NCI-H345 (cell line): ENCODE measurements around the gene OR2K2.
"Not testable (repeated sequence)": the region's sequence is repeated elsewhere in the genome, so short reads cannot be mapped to it uniquely, and the experiment has no call there.

Source experiments
- DNase-seq: peaks from one replicate; lab custom pipeline; 2025; lab: John Stamatoyannopoulos, UW

Gene OR2K2

GRCh38 chr9:111298111-111298510 is 31.9 kb downstream of the OR2K2 start:
- no peak for DNase-seq

DNA sequence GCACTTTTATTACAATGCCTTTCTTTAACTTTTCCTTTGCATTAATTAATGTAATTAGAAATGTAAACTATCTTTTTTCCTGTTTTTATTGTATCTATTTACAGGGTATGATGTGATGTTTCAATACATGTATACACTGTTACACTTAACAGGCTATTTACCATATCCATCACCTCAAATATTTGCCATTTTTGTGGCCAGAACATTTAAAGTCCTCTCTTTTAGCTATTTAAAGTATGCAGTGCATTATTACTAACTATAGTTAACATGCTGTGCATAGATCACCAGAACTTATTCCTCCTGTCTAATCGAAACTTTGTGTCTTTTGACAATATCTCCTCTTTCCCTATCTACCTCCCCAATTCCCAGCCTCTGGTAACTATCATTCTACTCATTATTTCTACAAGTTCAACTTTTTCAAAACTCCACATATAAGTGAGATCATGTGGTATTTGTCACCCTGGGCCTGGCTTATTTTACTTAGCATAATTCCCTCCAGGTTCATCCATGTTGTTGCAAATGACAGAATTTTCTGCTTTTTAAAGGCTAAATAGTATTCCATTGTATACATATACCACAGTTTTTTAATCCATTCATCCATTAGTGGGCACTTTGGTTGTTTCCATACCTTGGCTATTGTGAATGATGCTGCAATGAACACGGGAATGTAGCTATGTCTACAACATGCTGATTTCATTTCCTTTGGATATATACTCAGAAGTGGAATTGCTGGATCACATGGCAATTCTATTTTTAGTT is 32.8 kb downstream of the OR2K2 start:
- DNase-seq, result no peak

DNA sequence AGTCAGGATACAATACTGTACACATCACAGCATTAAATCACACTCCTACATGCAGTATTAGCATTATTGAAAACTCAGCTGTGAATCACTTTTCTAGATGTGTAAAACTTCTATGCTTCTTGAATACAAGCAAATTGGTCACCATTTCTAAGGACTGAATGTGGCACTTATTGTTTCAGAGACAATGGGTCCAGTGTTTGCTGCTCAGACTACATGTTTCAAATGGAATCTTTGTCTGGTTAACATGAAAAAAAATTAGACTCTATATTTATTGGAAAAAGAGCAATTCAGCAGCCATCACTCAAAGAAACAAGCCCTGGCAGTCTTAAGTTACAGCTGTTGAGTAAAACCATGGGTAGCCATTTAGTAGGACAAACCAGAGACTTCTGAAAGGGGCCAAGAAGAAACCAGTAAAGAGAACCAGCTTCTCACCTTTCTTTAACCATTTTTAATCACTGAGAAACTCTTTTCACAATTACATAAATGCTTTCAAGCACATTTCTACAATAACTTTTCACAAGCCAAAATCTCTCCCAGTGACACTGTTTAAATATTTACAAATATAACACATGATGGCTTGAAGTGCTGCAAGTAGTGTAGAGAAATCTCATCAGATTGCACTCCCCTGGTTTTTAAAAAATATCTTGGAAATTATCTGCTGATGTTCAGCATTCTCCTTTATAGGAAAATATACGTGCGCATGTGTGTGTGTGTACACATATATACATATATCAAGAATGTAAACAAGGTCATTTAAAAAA is 35.2 kb downstream of the OR2K2 start:
- no peak for DNase-seq

- no peak for DNase-seq
Observed at GRCh38 chr9:111287127-111287526, 42.9 kb downstream of the OR2K2 start.

DNA sequence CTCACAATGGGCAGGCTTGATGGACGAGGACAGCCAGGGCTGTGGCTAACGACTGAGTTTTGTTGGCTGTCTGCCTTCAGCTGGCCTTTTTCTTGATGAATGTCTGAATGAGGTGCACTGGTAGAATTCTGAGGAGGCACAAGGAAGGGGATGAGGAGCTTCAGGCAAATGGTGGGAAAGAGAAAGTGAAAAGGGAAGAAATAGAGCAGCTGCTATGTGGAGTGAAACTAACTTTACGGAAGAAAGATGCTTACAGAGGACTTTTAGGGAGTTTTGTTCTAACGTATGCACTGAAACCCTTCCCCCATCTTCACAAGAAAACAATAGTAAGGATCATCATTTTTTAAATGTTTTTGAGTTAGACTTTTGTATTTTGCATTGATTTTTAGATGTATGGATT is 45.3 kb downstream of the OR2K2 start:
- no peak for DNase-seq

DNA sequence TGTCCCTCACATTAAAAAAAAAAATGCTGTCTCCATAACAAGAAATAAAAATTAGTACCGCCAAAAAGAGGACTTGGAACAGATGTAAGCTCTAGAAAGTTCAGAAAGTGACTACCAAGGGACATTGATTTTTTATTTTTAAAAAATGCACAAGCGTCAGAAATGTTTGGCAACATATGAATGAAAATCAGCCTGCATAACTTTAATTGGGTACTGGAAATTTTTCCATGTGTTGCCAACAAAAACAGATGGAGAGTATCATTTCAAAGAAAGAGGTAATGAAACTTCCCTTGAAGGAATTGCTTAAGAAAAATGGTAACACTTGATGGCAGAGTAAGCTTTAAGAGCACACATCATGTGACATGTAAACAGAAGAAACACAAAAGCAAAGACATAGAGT is 47.2 kb downstream of the OR2K2 start:
- no peak for DNase-seq

- DNase-seq, result not testable (repeated sequence)
Observed at GRCh38 chr9:111280795-111281194, 49.2 kb downstream of the OR2K2 start.
